Neuron (in vitro differentiated cells): ENCODE measurements around the gene CBFA2T3.
"Not testable (repeated sequence)": the region's sequence is repeated elsewhere in the genome, so short reads cannot be mapped to it uniquely, and the experiment has no call there.

Experiments used
- H2AFZ ChIP-seq: one replicate; pipeline ENCODE4 v1.6.1; 2013; ENCODE audit warnings: low read depth, mild to moderate bottlenecking, inconsistent platforms, low read length, moderate library complexity
- H3K27me3 ChIP-seq: one replicate; pipeline ENCODE4 v1.6.1; 2013; ENCODE audit warnings: low read length; ENCODE audit not compliant: insufficient read depth
- H3K36me3 ChIP-seq: one replicate; pipeline ENCODE4 v1.6.1; 2013; ENCODE audit warnings: low read length; ENCODE audit not compliant: insufficient read depth
- H3K4me1 ChIP-seq: one replicate; pipeline ENCODE4 v1.6.1; 2013; ENCODE audit warnings: low read length; ENCODE audit not compliant: insufficient read depth
- H3K4me3 ChIP-seq: 2 replicates; pipeline ENCODE4 v1.5.1; 2013; ENCODE audit warnings: mild to moderate bottlenecking, low read length, moderate library complexity
- H3K9me3 ChIP-seq: one replicate; pipeline ENCODE4 v1.6.1; 2013; ENCODE audit warnings: low read length

Gene CBFA2T3

GRCh38 chr16:88923926-88924833, 52.8 kb downstream of the CBFA2T3 start:
- H3K4me3 ChIP-seq, result no peak overlapping the region
- peaks cover 21% of the 10 kb centered on the region for H3K4me1 ChIP-seq
- peaks cover 41% of the 10 kb centered on the region for H3K27me3 ChIP-seq
- H2AFZ ChIP-seq, result no peak overlapping the region
- H3K9me3 ChIP-seq, result no peaks in the 10 kb centered on the region
- H3K36me3 ChIP-seq, result no peaks in the 10 kb centered on the region

- Histone ChIP-seq H3K36me3 (no peaks in the 10 kb centered on the region), H3K4me3 (no peak overlapping the region), H2AFZ (no peak overlapping the region), H3K4me1 (peaks cover 21% of the 10 kb centered on the region), H3K9me3 (no peaks in the 10 kb centered on the region), H3K27me3 (peaks cover 41% of the 10 kb centered on the region)
Observed at GRCh38 chr16:88923450-88923849, 53.6 kb downstream of the CBFA2T3 start.

- H3K27me3 ChIP-seq, result peaks cover 41% of the 10 kb centered on the region
- no peak overlapping the region for H2AFZ ChIP-seq
- H3K36me3 ChIP-seq, result no peaks in the 10 kb centered on the region
- no peaks in the 10 kb centered on the region for H3K9me3 ChIP-seq
- H3K4me1 ChIP-seq, result peaks cover 21% of the 10 kb centered on the region
- H3K4me3 ChIP-seq, result no peak overlapping the region
Observed at GRCh38 chr16:88922826-88923410, 54.1 kb downstream of the CBFA2T3 start.

- no peak overlapping the region for H3K4me3 ChIP-seq
- peaks cover 26% of the 10 kb centered on the region for H3K4me1 ChIP-seq
- no peaks in the 10 kb centered on the region for H3K36me3 ChIP-seq
- no peaks in the 10 kb centered on the region for H3K9me3 ChIP-seq
- no peak overlapping the region for H2AFZ ChIP-seq
- peaks cover 40% of the 10 kb centered on the region for H3K27me3 ChIP-seq
Observed at GRCh38 chr16:88922114-88922825, 54.7 kb downstream of the CBFA2T3 start.

- peaks cover 27% of the 10 kb centered on the region for H3K4me1 ChIP-seq
- H3K27me3 ChIP-seq, result peaks cover 34% of the 10 kb centered on the region
- no peaks in the 10 kb centered on the region for H3K9me3 ChIP-seq
- H3K36me3 ChIP-seq, result no peaks in the 10 kb centered on the region
- H2AFZ ChIP-seq, result no peak overlapping the region
- H3K4me3 ChIP-seq, result no peak overlapping the region
Observed at GRCh38 chr16:88921591-88921990, 55.4 kb downstream of the CBFA2T3 start.

- Histone ChIP-seq H2AFZ (no peak overlapping the region), H3K4me1 (peaks cover 20% of the 10 kb centered on the region), H3K36me3 (no peaks in the 10 kb centered on the region), H3K9me3 (no peaks in the 10 kb centered on the region), H3K27me3 (peaks cover 32% of the 10 kb centered on the region), H3K4me3 (no peak overlapping the region)
Observed at GRCh38 chr16:88920618-88921590, 56.1 kb downstream of the CBFA2T3 start.

- no peak overlapping the region for H2AFZ ChIP-seq
- H3K4me1 ChIP-seq, result peaks cover 11% of the 10 kb centered on the region
- peaks cover 30% of the 10 kb centered on the region for H3K27me3 ChIP-seq
- no peaks in the 10 kb centered on the region for H3K36me3 ChIP-seq
- H3K4me3 ChIP-seq, result no peak overlapping the region
- H3K9me3 ChIP-seq, result no peaks in the 10 kb centered on the region
Observed at GRCh38 chr16:88919936-88920335, 57.1 kb downstream of the CBFA2T3 start.

GRCh38 chr16:88918896-88919295, 58.1 kb downstream of the CBFA2T3 start:
- not testable (repeated sequence) for H2AFZ ChIP-seq, H3K4me3 ChIP-seq, H3K9me3 ChIP-seq, H3K36me3 ChIP-seq
- Histone ChIP-seq H3K27me3 (peaks cover 20% of the 10 kb centered on the region), H3K4me1 (peaks cover 11% of the 10 kb centered on the region)

GRCh38 chr16:88917915-88918627, 58.9 kb downstream of the CBFA2T3 start:
- Histone ChIP-seq H3K36me3 (no peaks in the 10 kb centered on the region), H3K9me3 (no peaks in the 10 kb centered on the region), H3K4me3 (no peak overlapping the region), H2AFZ (no peak overlapping the region), H3K27me3 (peaks cover 12% of the 10 kb centered on the region), H3K4me1 (peaks cover 11% of the 10 kb centered on the region)

GRCh38 chr16:88917146-88917914, 59.7 kb downstream of the CBFA2T3 start:
- H3K4me3 ChIP-seq, result no peak overlapping the region

GRCh38 chr16:88915639-88916327, 61.2 kb downstream of the CBFA2T3 start:
- Histone ChIP-seq H3K9me3 (no peaks in the 10 kb centered on the region), H2AFZ (no peak overlapping the region), H3K4me1 (peaks cover 14% of the 10 kb centered on the region), H3K36me3 (no peaks in the 10 kb centered on the region), H3K27me3 (no peaks in the 10 kb centered on the region), H3K4me3 (no peak overlapping the region)

More at GRCh38 chr16:88917146-88917914, 59.7 kb downstream of the CBFA2T3 start:
- H3K36me3 ChIP-seq, result no peaks in the 10 kb centered on the region
- H3K27me3 ChIP-seq, result peaks cover 5% of the 10 kb centered on the region
- peaks cover 11% of the 10 kb centered on the region for H3K4me1 ChIP-seq
- no peak overlapping the region for H2AFZ ChIP-seq
- no peaks in the 10 kb centered on the region for H3K9me3 ChIP-seq
